ENCODE results near the gene MAGEA10. TPM values are rescaled to one million over a fixed set of nuclear protein-coding genes. Genes with fewer than 3 reads are reported as not detected.
"Not testable (repeated sequence)": the region's sequence is repeated elsewhere in the genome, so short reads cannot be mapped to it uniquely, and the experiment has no call there.

MAGEA10 gene
- total RNA-seq (not detected), polyA plus RNA-seq (not detected)
- long read RNA-seq, donor 1, result 0 reads
- long read RNA-seq, donor 2, result 0 reads
- long read RNA-seq, donor 3, result 0 reads
- long read RNA-seq, donor 4, result 0 reads
- long read RNA-seq, donor 5, result 0 reads
- long read RNA-seq, donor 6, result 0 reads
- long read RNA-seq, donor 7, result 0 reads
- long read RNA-seq, donor 8, result 0 reads
- long read RNA-seq, donor 9, result 0 reads
- long read RNA-seq, donor 10, result 0 reads

DNA sequence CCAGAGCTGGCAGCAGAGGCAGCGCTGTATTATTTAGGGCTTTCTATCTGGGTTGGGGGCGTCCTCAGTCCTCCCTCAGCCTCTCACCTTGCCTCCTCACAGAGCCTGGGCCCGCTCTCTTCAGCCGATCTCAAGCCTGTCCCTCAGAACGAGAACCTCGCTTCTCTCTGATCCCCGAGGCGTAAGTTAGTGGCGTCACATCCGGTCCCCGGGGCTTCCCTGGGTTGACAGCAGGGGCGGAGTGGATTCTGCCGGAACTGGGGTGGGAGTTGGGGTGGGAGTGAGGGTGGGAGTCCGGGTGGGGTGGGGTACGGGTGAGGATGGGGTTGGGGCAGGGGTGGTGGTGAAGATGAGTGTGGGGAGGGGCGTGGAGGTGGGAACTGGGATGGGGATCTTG is at the start of gene MAGEA10:
Gene MAGEA10 (minus strand): TSS at position 190 of the 397 bp plus-strand sequence. CDS start 2,957 bp downstream, outside the sequence.
- DNase-seq (ENCODE audit: low read depth in 6 of 9, low spot score in 9 of 9), result no peak
- no peaks in the 10 kb centered on the region for H3K9me3 ChIP-seq (ENCODE audit: control insufficient read depth in 2 of 2, insufficient read depth in 1 of 2, low read length in 1 of 2)
- H3K4me3 ChIP-seq (ENCODE audit: low read length in 2 of 2), result no peak within 1 kb of the TSS
- no peaks in the 10 kb centered on the region for H3K27me3 ChIP-seq (ENCODE audit: control insufficient read depth in 2 of 2, insufficient read depth in 1 of 2, low read length in 1 of 2)
- 96% methylated on average over 16 of the region's 16 CpGs for WGBS
- no peaks in the 10 kb centered on the region for H3K36me3 ChIP-seq (ENCODE audit: control insufficient read depth in 2 of 2, insufficient read depth in 2 of 2, low read length in 1 of 2)
- H3K27ac ChIP-seq (ENCODE audit: low read depth in 1 of 2, low read length in 1 of 2), result no peak within 1 kb of the TSS
- H3K4me1 ChIP-seq (ENCODE audit: control insufficient read depth in 2 of 2, insufficient read depth in 2 of 2, low read length in 2 of 2), result no peaks in the 10 kb centered on the region

GRCh38 chrX:152177497-152178269 is 39.3 kb upstream of the MAGEA10 start:
- WGBS, result 91% methylated on average over 5 of the region's 5 CpGs
- no peak overlapping the region for H3K27ac ChIP-seq (ENCODE audit: low read depth in 1 of 2, low read length in 1 of 2)

GRCh38 chrX:152177052-152177451 is 38.7 kb upstream of the MAGEA10 start:
- Histone ChIP-seq H3K27me3 (ENCODE audit: control insufficient read depth in 2 of 2, insufficient read depth in 1 of 2, low read length in 1 of 2) (no peaks in the 10 kb centered on the region), H3K27ac (ENCODE audit: low read depth in 1 of 2, low read length in 1 of 2) (no peak overlapping the region), H3K9me3 (ENCODE audit: control insufficient read depth in 2 of 2, insufficient read depth in 1 of 2, low read length in 1 of 2) (no peaks in the 10 kb centered on the region), H3K36me3 (ENCODE audit: control insufficient read depth in 2 of 2, insufficient read depth in 2 of 2, low read length in 1 of 2) (no peaks in the 10 kb centered on the region), H3K4me1 (ENCODE audit: control insufficient read depth in 2 of 2, insufficient read depth in 2 of 2, low read length in 2 of 2) (no peaks in the 10 kb centered on the region), H3K4me3 (ENCODE audit: low read length in 2 of 2) (no peak overlapping the region)
- DNase-seq (ENCODE audit: low read depth in 6 of 9, low spot score in 9 of 9), result no peak
- 78% methylated on average over 4 of the region's 4 CpGs for WGBS

More at GRCh38 chrX:152177497-152178269, 39.3 kb upstream of the MAGEA10 start:
- Histone ChIP-seq H3K36me3 (ENCODE audit: control insufficient read depth in 2 of 2, insufficient read depth in 2 of 2, low read length in 1 of 2) (no peaks in the 10 kb centered on the region), H3K4me1 (ENCODE audit: control insufficient read depth in 2 of 2, insufficient read depth in 2 of 2, low read length in 2 of 2) (no peaks in the 10 kb centered on the region), H3K4me3 (ENCODE audit: low read length in 2 of 2) (no peak overlapping the region), H3K27me3 (ENCODE audit: control insufficient read depth in 2 of 2, insufficient read depth in 1 of 2, low read length in 1 of 2) (no peaks in the 10 kb centered on the region), H3K9me3 (ENCODE audit: control insufficient read depth in 2 of 2, insufficient read depth in 1 of 2, low read length in 1 of 2) (no peaks in the 10 kb centered on the region)
- no peak for DNase-seq (ENCODE audit: low read depth in 6 of 9, low spot score in 9 of 9)

DNA sequence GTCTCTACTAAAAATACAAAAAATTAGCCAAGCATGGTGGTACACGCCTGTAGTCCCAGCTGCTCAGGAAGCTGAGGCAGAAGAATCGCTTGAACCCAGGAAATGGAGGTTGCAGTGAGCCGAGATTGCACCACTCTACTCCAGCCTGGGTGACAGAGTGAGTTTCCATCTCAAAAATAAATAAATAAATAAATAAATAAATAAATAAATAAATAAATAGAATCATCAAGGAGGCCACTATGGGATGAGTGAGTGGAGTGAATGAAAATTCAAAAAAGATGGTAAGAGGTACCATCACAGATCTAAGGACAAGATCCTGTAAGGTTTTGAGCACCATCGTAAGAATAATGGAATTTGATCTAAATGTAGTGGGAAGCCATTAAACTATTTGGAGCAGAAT is 37.5 kb upstream of the MAGEA10 start:
- DNase-seq (ENCODE audit: low read depth in 6 of 9, low spot score in 9 of 9); H3K27me3 ChIP-seq (ENCODE audit: control insufficient read depth in 2 of 2, insufficient read depth in 1 of 2, low read length in 1 of 2); H3K4me1 ChIP-seq (ENCODE audit: control insufficient read depth in 2 of 2, insufficient read depth in 2 of 2, low read length in 2 of 2); H3K27ac ChIP-seq (ENCODE audit: low read depth in 1 of 2, low read length in 1 of 2); H3K9me3 ChIP-seq (ENCODE audit: control insufficient read depth in 2 of 2, insufficient read depth in 1 of 2, low read length in 1 of 2); H3K4me3 ChIP-seq (ENCODE audit: low read length in 2 of 2); H3K36me3 ChIP-seq (ENCODE audit: control insufficient read depth in 2 of 2, insufficient read depth in 2 of 2, low read length in 1 of 2): not testable (repeated sequence)
- 93% methylated on average over 4 of the region's 4 CpGs for WGBS

GRCh38 chrX:152173923-152174322 is 35.5 kb upstream of the MAGEA10 start:
- DNase-seq (ENCODE audit: low read depth in 6 of 9, low spot score in 9 of 9); H3K9me3 ChIP-seq (ENCODE audit: control insufficient read depth in 2 of 2, insufficient read depth in 1 of 2, low read length in 1 of 2); H3K4me3 ChIP-seq (ENCODE audit: low read length in 2 of 2); H3K4me1 ChIP-seq (ENCODE audit: control insufficient read depth in 2 of 2, insufficient read depth in 2 of 2, low read length in 2 of 2); H3K36me3 ChIP-seq (ENCODE audit: control insufficient read depth in 2 of 2, insufficient read depth in 2 of 2, low read length in 1 of 2); H3K27me3 ChIP-seq (ENCODE audit: control insufficient read depth in 2 of 2, insufficient read depth in 1 of 2, low read length in 1 of 2); H3K27ac ChIP-seq (ENCODE audit: low read depth in 1 of 2, low read length in 1 of 2): not testable (repeated sequence)
- WGBS, result 100% methylated on average over 1 of the region's 4 CpGs

GRCh38 chrX:152170621-152171020 is 32.2 kb upstream of the MAGEA10 start:
- H3K4me1 ChIP-seq (ENCODE audit: control insufficient read depth in 2 of 2, insufficient read depth in 2 of 2, low read length in 2 of 2), result no peaks in the 10 kb centered on the region
- H3K9me3 ChIP-seq (ENCODE audit: control insufficient read depth in 2 of 2, insufficient read depth in 1 of 2, low read length in 1 of 2), result no peaks in the 10 kb centered on the region

DNA sequence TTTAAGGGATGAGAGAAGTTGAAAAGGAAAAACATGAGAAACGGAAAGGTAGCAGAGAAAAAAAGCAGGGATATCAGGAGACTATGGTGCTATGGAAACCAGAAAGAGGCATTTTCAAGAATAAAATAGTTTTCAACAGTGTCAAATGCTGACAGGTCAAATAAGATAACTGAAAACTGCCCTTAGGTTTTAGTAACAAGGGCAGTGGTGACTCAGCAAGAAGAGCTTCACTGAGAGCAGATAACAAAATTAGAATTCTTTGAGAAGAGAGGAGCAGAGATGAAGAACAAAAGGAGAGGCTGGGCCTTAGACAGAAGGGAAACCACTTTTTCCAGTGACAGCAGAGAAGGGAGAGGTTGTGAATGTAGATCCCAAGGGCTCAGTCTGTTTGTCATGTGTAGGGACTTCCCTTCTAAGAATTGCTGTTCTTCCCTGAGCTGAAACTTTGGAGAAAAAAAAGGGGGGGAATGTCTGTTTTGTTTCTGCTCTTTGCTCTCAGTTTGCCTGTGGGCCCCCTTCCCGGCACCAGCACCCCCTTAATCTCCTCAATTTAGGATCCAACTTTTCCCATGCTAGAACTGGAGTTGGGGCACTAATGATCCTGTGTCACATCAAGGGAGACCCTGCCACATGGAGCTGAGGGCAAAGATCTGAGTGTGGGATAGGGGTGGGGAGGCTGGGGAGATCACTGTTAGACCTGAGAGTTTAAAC is 26.8 kb upstream of the MAGEA10 start:
- Histone ChIP-seq H3K9me3 (ENCODE audit: control insufficient read depth in 2 of 2, insufficient read depth in 1 of 2, low read length in 1 of 2) (no peaks in the 10 kb centered on the region), H3K4me1 (ENCODE audit: control insufficient read depth in 2 of 2, insufficient read depth in 2 of 2, low read length in 2 of 2) (no peaks in the 10 kb centered on the region), H3K4me3 (ENCODE audit: low read length in 2 of 2) (no peak overlapping the region), H3K27me3 (ENCODE audit: control insufficient read depth in 2 of 2, insufficient read depth in 1 of 2, low read length in 1 of 2) (no peaks in the 10 kb centered on the region), H3K36me3 (ENCODE audit: control insufficient read depth in 2 of 2, insufficient read depth in 2 of 2, low read length in 1 of 2) (no peaks in the 10 kb centered on the region), H3K27ac (ENCODE audit: low read depth in 1 of 2, low read length in 1 of 2) (no peak overlapping the region)
- DNase-seq (ENCODE audit: low read depth in 6 of 9, low spot score in 9 of 9), result no peak
- WGBS, result 94% methylated on average over 2 of the region's 2 CpGs

More at GRCh38 chrX:152170621-152171020, 32.2 kb upstream of the MAGEA10 start:
- no peak overlapping the region for H3K27ac ChIP-seq (ENCODE audit: low read depth in 1 of 2, low read length in 1 of 2)
- no peak for DNase-seq (ENCODE audit: low read depth in 6 of 9, low spot score in 9 of 9)
- 90% methylated on average over 4 of the region's 4 CpGs for whole genome bisulfite sequencing
- no peak overlapping the region for H3K4me3 ChIP-seq (ENCODE audit: low read length in 2 of 2)
- no peaks in the 10 kb centered on the region for H3K36me3 ChIP-seq (ENCODE audit: control insufficient read depth in 2 of 2, insufficient read depth in 2 of 2, low read length in 1 of 2)
- no peaks in the 10 kb centered on the region for H3K27me3 ChIP-seq (ENCODE audit: control insufficient read depth in 2 of 2, insufficient read depth in 1 of 2, low read length in 1 of 2)

DNA sequence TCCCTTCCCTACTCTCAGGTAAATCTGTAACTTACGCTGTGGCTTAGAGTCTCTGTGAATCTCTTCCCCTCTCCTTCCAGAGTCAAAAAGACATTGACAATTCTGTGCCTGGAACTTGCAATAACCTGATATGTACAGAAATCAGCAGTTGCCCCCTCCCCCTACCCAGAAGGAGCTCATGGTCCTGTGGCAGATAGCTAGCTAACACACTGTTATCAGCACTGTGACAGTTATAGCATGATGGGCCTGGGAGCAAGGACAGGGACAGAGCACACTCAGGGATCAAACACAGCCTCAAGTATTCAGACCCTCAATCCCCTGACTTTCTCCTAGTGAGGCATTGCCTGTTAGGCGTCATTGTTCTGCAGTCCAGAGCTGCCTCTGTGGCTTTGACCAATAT is 18.7 kb upstream of the MAGEA10 start:
- Histone ChIP-seq H3K27me3 (ENCODE audit: control insufficient read depth in 2 of 2, insufficient read depth in 1 of 2, low read length in 1 of 2) (no peaks in the 10 kb centered on the region), H3K36me3 (ENCODE audit: control insufficient read depth in 2 of 2, insufficient read depth in 2 of 2, low read length in 1 of 2) (no peaks in the 10 kb centered on the region), H3K27ac (ENCODE audit: low read depth in 1 of 2, low read length in 1 of 2) (no peak overlapping the region), H3K4me3 (ENCODE audit: low read length in 2 of 2) (no peak overlapping the region), H3K9me3 (ENCODE audit: control insufficient read depth in 2 of 2, insufficient read depth in 1 of 2, low read length in 1 of 2) (no peaks in the 10 kb centered on the region), H3K4me1 (ENCODE audit: control insufficient read depth in 2 of 2, insufficient read depth in 2 of 2, low read length in 2 of 2) (no peaks in the 10 kb centered on the region)
- DNase-seq (ENCODE audit: low read depth in 6 of 9, low spot score in 9 of 9), result no peak
- WGBS, result 91% methylated on average over 2 of the region's 2 CpGs

GRCh38 chrX:152155766-152156310 is 17.5 kb upstream of the MAGEA10 start:
- Histone ChIP-seq H3K27me3 (ENCODE audit: control insufficient read depth in 2 of 2, insufficient read depth in 1 of 2, low read length in 1 of 2) (no peaks in the 10 kb centered on the region), H3K27ac (ENCODE audit: low read depth in 1 of 2, low read length in 1 of 2) (no peak overlapping the region), H3K9me3 (ENCODE audit: control insufficient read depth in 2 of 2, insufficient read depth in 1 of 2, low read length in 1 of 2) (no peaks in the 10 kb centered on the region), H3K36me3 (ENCODE audit: control insufficient read depth in 2 of 2, insufficient read depth in 2 of 2, low read length in 1 of 2) (no peaks in the 10 kb centered on the region), H3K4me1 (ENCODE audit: control insufficient read depth in 2 of 2, insufficient read depth in 2 of 2, low read length in 2 of 2) (no peaks in the 10 kb centered on the region), H3K4me3 (ENCODE audit: low read length in 2 of 2) (no peak overlapping the region)
- WGBS, result 41% methylated on average over 2 of the region's 2 CpGs
- DNase-seq (ENCODE audit: low read depth in 6 of 9, low spot score in 9 of 9), result no peak
